K562 (cell line): ENCODE data around the gene CCSAP. TPM values are rescaled to one million over a fixed set of nuclear protein-coding genes. Genes with fewer than 3 reads are reported as not detected.

Experiments used
- ATAC-seq: fragments of 200-7000 bp; cut with Tn5 transposase; 3 replicates; pipeline ENCODE4 v1.9.1; 2020; ENCODE audit warnings: moderate library complexity
- BruUV-seq: library from RNA; stranded (reverse); fragments of 400-500 nt; replicated peaks from 2 replicates; lab custom pipeline; 2021; lab: Mats Ljungman, UMichigan
- CTCF ChIA-PET: fragments of 300-600 bp; formaldehyde crosslinking; extraction: SDS; loops from one replicate; lab custom pipeline; 2021; ENCODE audit warnings: low intra/inter-chr PET ratio; lab: Yijun Ruan, JAX
- POLR2A ChIA-PET: fragments of 300-600, 350-650 bp; sonication (Branson Sonifier 250); formaldehyde crosslinking; extraction: SDS; loops from one replicate; lab custom pipeline; 2021; ENCODE audit warnings: antibody characterized with exemption, inconsistent platforms; lab: Yijun Ruan, JAX
- DNase-seq, 4 experiments: peaks; one replicate each; pipeline versions ENCODE4 v3.0.0 to v3.0.0-alpha.2; 2011 to 2018; ENCODE audit warnings: low spot score in 3 of 4, mixed read lengths in 3 of 4; ENCODE audit errors: extremely low read depth in 1 of 4
- FAIRE-seq: peaks from 2 replicates; lab custom pipeline; 2011; peaks lifted over from hg19 to GRCh38; lab: Jason Lieb, UNC
- H2AFZ ChIP-seq: 2 replicates; pipeline ENCODE4 v1.6.0; 2011; ENCODE audit warnings: low read depth, low read length, control low read depth, inconsistent platforms
- H3K27ac ChIP-seq: fragments of 200-600 bp; 3 replicates; pipeline ENCODE4 v1.8.0; 2011; ENCODE audit warnings: low read depth, mild to moderate bottlenecking, control low read depth, inconsistent platforms, low read length, moderate library complexity, mixed read lengths; ENCODE audit errors: extremely low read depth
- H3K27me3 ChIP-seq, 2 experiments: fragments of 300-600 bp in 1 of 2; 2 replicates in 1 of 2; 3 replicates in 1 of 2; pipeline versions ENCODE4 v1.6.0 to v1.8.0; 2011; ENCODE audit warnings: inconsistent platforms in 2 of 2, low read length in 2 of 2, mild to moderate bottlenecking in 1 of 2, mixed read lengths in 1 of 2, moderate library complexity in 1 of 2; ENCODE audit not compliant: control insufficient read depth in 2 of 2, insufficient read depth in 2 of 2
- H3K36me3 ChIP-seq: fragments of 300-600 bp; 3 replicates; pipeline ENCODE4 v1.8.0; 2011; ENCODE audit warnings: mild to moderate bottlenecking, low read length, inconsistent platforms; ENCODE audit not compliant: control insufficient read depth, insufficient read depth
- H3K4me1 ChIP-seq, 2 experiments: fragments of 200-600 bp in 1 of 2; replicated peaks in 1 of 2; 2 replicates in 1 of 2; 3 replicates in 1 of 2; pipeline versions ENCODE4 v1.5.1 to v1.8.0; 2011; ENCODE audit warnings: inconsistent platforms in 2 of 2, low read length in 2 of 2, mild to moderate bottlenecking in 1 of 2, mixed read lengths in 1 of 2, moderate library complexity in 1 of 2; ENCODE audit not compliant: control insufficient read depth in 2 of 2, insufficient read depth in 2 of 2
- H3K4me2 ChIP-seq: 2 replicates; pipeline ENCODE4 v1.6.1; 2011; ENCODE audit warnings: low read length, control low read depth, inconsistent platforms, mixed read lengths; ENCODE audit not compliant: insufficient read depth
- H3K4me3 ChIP-seq: fragments of 200-600 bp; sonication (generic), shearing (Covaris generic); 2 replicates; pipeline ENCODE4 v1.5.1; 2016; ENCODE audit warnings: control low read depth, inconsistent platforms
- H3K79me2 ChIP-seq: fragments of 200-600 bp; 3 replicates; pipeline ENCODE4 v1.8.0; 2011; ENCODE audit warnings: low read length, inconsistent platforms; ENCODE audit not compliant: control insufficient read depth, insufficient read depth
- H3K9ac ChIP-seq, 2 experiments: 2 replicates each; pipeline versions ENCODE4 v1.6.0 to v1.6.1; 2011; ENCODE audit warnings: low read depth in 2 of 2, low read length in 2 of 2, control low read depth in 1 of 2, inconsistent platforms in 1 of 2, mild to moderate bottlenecking in 1 of 2, mixed read lengths in 1 of 2; ENCODE audit not compliant: insufficient read depth in 1 of 2
- H3K9me1 ChIP-seq: one replicate; pipeline ENCODE4 v1.6.0; 2011; ENCODE audit warnings: inconsistent platforms, mild to moderate bottlenecking, low read length, moderate library complexity; ENCODE audit not compliant: control insufficient read depth, insufficient read depth
- H3K9me3 ChIP-seq: replicated peaks from 2 replicates; pipeline ENCODE4 v1.5.1; 2011; ENCODE audit warnings: low read depth, low read length, inconsistent platforms; ENCODE audit not compliant: control insufficient read depth, insufficient read depth
- H4K20me1 ChIP-seq: replicated peaks from 2 replicates; pipeline ENCODE4 v1.6.1; 2011; ENCODE audit warnings: low read length, inconsistent platforms, mixed read lengths; ENCODE audit not compliant: control insufficient read depth, insufficient read depth
- DIDO1 ChIP-seq: fragments of 450-650 bp; IDR thresholded peaks from 2 replicates; pipeline ENCODE4 v1.6.1; 2016; ENCODE audit warnings: low read depth, missing biosample characterization, missing genetic modification characterization
- SAFB ChIP-seq: fragments of 200-400 bp; formaldehyde crosslinking; IDR thresholded peaks from 2 replicates; pipeline ENCODE4 v1.6.1; 2017; ENCODE audit warnings: low read depth, low read length, borderline replicate concordance
- ZBTB1 ChIP-seq: sonication (generic); formaldehyde crosslinking; IDR thresholded peaks from 2 replicates; pipeline ENCODE4 v1.8.1; 2023; ENCODE audit warnings: missing genetic modification reagents, low read depth, mild to moderate bottlenecking, borderline replicate concordance
- ZNF280A ChIP-seq: fragments of 450-650 bp; IDR thresholded peaks from 2 replicates; pipeline ENCODE4 v1.6.1; 2018; ENCODE audit warnings: mild to moderate bottlenecking, low read depth; ENCODE audit not compliant: partially characterized antibody
- ZNF354B ChIP-seq: fragments of 250-450 bp; sonication (Bioruptor Pico); IDR thresholded peaks from 2 replicates; pipeline ENCODE4 v1.4.0; 2020
- WGBS: fragments of 100-300 bp; shearing (Covaris generic); methylation state at CpG from one replicate; pipeline ENCODE4 v1.1.6; 2016; ENCODE audit warnings: low coverage, mixed read lengths; ENCODE audit not compliant: insufficient coverage; ENCODE audit errors: missing lambda C conversion rate; 5-methylcytosine and 5-hydroxymethylcytosine counted together
- in situ Hi-C: fragments of 300-500 bp; cut with MboI; formaldehyde crosslinking; loops from 4 replicates; pipeline ENCODE4 v1.15.0; 2018; ENCODE audit warnings: inconsistent platforms, mixed read lengths
- intact Hi-C: fragments of 100-400 bp; cut with micrococcal nuclease; formaldehyde crosslinking; loops from 2 replicates; pipeline ENCODE4 v1.14.2; 2022
- polyA plus RNA-seq, 8 experiments: library from polyadenylated mRNA; depleted of rRNA in 4 of 8; stranded (reverse) in 5 of 8; unstranded in 3 of 8; fragments of >200 nt; fragmentation: Nextera tagmentation in 2 of 8; fragmentation: Illumina TruSeq in 1 of 8; extraction: Ambion mirVana in 2 of 8; extraction: Trizol in 1 of 8; gene quantifications; 2 replicates each; pipeline versions ENCODE4 v1.2.1 to v1.2.3, GENCODE V29; 2011 to 2014; ENCODE audit warnings: inconsistent platforms in 1 of 8, missing spikeins in 1 of 8
- total RNA-seq, 7 experiments: library from RNA; depleted of rRNA in 6 of 7; stranded (reverse); fragments of >200 nt in 6 of 7; fragmentation: Illumina TruSeq in 2 of 7; extraction: Trizol in 2 of 7; gene quantifications; 2 replicates each; pipeline versions ENCODE4 v1.2.1 to v1.2.3, GENCODE V29; 2011 to 2021; ENCODE audit warnings: low replicate concordance in 1 of 7

Gene CCSAP
- total and polyA plus RNA-seq, 9 of the 15 experiments (the other 6 are each of a cell fraction or from before 2014, with no cell fraction given): 3.6 to 15.9 (median 9.5) TPM

GRCh38 chr1:229370601-229371021 lies 27.8 kb upstream of the CCSAP start:
- no peak overlapping the region for H2AFZ ChIP-seq
- no peak for DNase-seq
- H3K9ac ChIP-seq: no peak overlapping the region
- POLR2A ChIA-PET: interaction anchor here (0.5 to 1.6 kb wide), 5 partner anchors 8 to 870 kb away, joined by 3 to 4 read pairs (median 3); no protein-coding TSS in a partner anchor
- no peaks in the 10 kb centered on the region for H4K20me1 ChIP-seq
- H3K36me3 ChIP-seq: no peaks in the 10 kb centered on the region
- H3K27me3 ChIP-seq: peaks cover 34 to 43% of the 10 kb centered on the region in 2 experiments
- TF ChIP-seq SAFB: no peak
- TF ChIP-seq ZNF280A: no peak
- TF ChIP-seq DIDO1: no peak
- no peak for TF ChIP-seq ZNF354B (CRISPR knock-in tag)
- TF ChIP-seq, all 486 proteins: peak for 0
- Histone ChIP-seq H3K79me2 (no peaks in the 10 kb centered on the region), H3K4me3 (no peak overlapping the region), H3K4me2 (no peak overlapping the region), H3K4me1 (no peaks in the 10 kb centered on the region), H3K27ac (no peak overlapping the region), H3K9me1 (no peaks in the 10 kb centered on the region), H3K9me3 (peaks cover 4% of the 10 kb centered on the region)
- in situ Hi-C loops (no loop called here), intact Hi-C loops (no loop called here)
- CTCF ChIA-PET: no interaction called here
- FAIRE-seq (no peak), ATAC-seq (no peak)
- WGBS: 2% methylated on average over 7 of the region's 7 CpGs
- no TSS peak for BruUV-seq

- WGBS: 6% methylated on average over 2 of the region's 2 CpGs
These were observed 25.5 kb upstream of the CCSAP start for GRCh38 chr1:229368347-229368746.

More at GRCh38 chr1:229368347-229368746, 25.5 kb upstream of the CCSAP start:
- FAIRE-seq (no peak), DNase-seq (no peak), ATAC-seq (no peak)
- Histone ChIP-seq H3K4me3 (no peak overlapping the region), H3K27me3 (peaks cover 35 to 45% of the 10 kb centered on the region in 2 experiments), H3K9me1 (no peaks in the 10 kb centered on the region), H3K9me3 (peaks cover 4% of the 10 kb centered on the region), H3K9ac (no peak overlapping the region), H3K36me3 (no peaks in the 10 kb centered on the region), H3K4me2 (no peak overlapping the region), H4K20me1 (no peaks in the 10 kb centered on the region), H3K27ac (no peak overlapping the region), H3K79me2 (no peaks in the 10 kb centered on the region), H2AFZ (no peak overlapping the region), H3K4me1 (no peaks in the 10 kb centered on the region)
- TF ChIP-seq ZBTB1: no peak
- in situ Hi-C loops (no loop called here), intact Hi-C loops (no loop called here)
- ChIA-PET POLR2A (no interaction called here), CTCF (no interaction called here)
- BruUV-seq: no TSS peak
